Thyroid gland (tissue), 4 donors: ENCODE results near the gene LRBA.

Experiments used
- POLR2A ChIP-seq, 2 donors: fragments of 450-650 bp; IDR thresholded peaks; one replicate each; pipeline ENCODE4 v1.6.1; 2017; ENCODE audit warnings: antibody characterized with exemption in 2 of 2, mild to moderate bottlenecking in 2 of 2, moderate library complexity in 1 of 2
- TF ChIP-seq, protein P1 (sequence below), 6 experiments: fragments of 200-600 bp in 3 of 6; fragments of 450-650 bp in 3 of 6; sonication (generic) in 3 of 6; IDR thresholded peaks; one replicate each; pipeline ENCODE4 v1.5.1; 2016 to 2019; ENCODE audit warnings: antibody characterized with exemption in 6 of 6, mild to moderate bottlenecking in 2 of 6, inconsistent platforms in 1 of 6, moderate library complexity in 1 of 6

- TF ChIP-seq, protein P1, sequence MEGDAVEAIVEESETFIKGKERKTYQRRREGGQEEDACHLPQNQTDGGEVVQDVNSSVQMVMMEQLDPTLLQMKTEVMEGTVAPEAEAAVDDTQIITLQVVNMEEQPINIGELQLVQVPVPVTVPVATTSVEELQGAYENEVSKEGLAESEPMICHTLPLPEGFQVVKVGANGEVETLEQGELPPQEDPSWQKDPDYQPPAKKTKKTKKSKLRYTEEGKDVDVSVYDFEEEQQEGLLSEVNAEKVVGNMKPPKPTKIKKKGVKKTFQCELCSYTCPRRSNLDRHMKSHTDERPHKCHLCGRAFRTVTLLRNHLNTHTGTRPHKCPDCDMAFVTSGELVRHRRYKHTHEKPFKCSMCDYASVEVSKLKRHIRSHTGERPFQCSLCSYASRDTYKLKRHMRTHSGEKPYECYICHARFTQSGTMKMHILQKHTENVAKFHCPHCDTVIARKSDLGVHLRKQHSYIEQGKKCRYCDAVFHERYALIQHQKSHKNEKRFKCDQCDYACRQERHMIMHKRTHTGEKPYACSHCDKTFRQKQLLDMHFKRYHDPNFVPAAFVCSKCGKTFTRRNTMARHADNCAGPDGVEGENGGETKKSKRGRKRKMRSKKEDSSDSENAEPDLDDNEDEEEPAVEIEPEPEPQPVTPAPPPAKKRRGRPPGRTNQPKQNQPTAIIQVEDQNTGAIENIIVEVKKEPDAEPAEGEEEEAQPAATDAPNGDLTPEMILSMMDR (IDR thresholded peaks at IDR 0.05) = no peak
- TF ChIP-seq POLR2A (IDR thresholded peaks at IDR 0.05) = no peak
Observed at GRCh38 chr4:151014521-151015458, at the start of gene LRBA.
